Activated CD8-positive, alpha-beta memory T cell treated with anti-CD3 and anti-CD28 coated beads, Interleukin-2, amount 10 ng/mL, durations not matched to agents 7 days and 5 days (primary cell): ENCODE measurements around the gene ATP6V0B. TPM values are rescaled to one million over a fixed set of nuclear protein-coding genes. Genes with fewer than 3 reads are reported as not detected.
A peak's percentile ranks its signal among the peaks of the same experiment; 100 is the strongest.

ENCODE experiments used
- ATAC-seq: fragments of 150-1000 bp; cut with Tn5 transposase; one replicate; pipeline ENCODE4 v1.10.0; 2021; ENCODE audit warnings: moderate library complexity
- CTCF ChIA-PET: fragments of 350-600 bp; sonication (Branson Sonifier 250); formaldehyde crosslinking; loops from one replicate; lab custom pipeline; 2021; ENCODE audit warnings: antibody characterized with exemption; lab: Charles Lee
- DNase-seq: peaks from one replicate; pipeline ENCODE4 v3.0.0-alpha.2; 2020
- H3K27ac Mint-ChIP-seq: one replicate; pipeline ENCODE4 v1.8.0; 2021; ENCODE audit warnings: mild to moderate bottlenecking, mixed read lengths
- H3K27me3 Mint-ChIP-seq: one replicate; pipeline ENCODE4 v1.8.0; 2021; ENCODE audit warnings: mixed read lengths
- H3K36me3 Mint-ChIP-seq: one replicate; pipeline ENCODE4 v1.8.0; 2021; ENCODE audit warnings: mild to moderate bottlenecking, mixed read lengths
- H3K4me1 Mint-ChIP-seq: one replicate; pipeline ENCODE4 v1.8.0; 2021; ENCODE audit warnings: mixed read lengths
- H3K4me3 Mint-ChIP-seq: one replicate; pipeline ENCODE4 v1.8.0; 2021; ENCODE audit warnings: mild to moderate bottlenecking, moderate library complexity, mixed read lengths
- H3K9me3 Mint-ChIP-seq: one replicate; pipeline ENCODE4 v1.8.0; 2022; ENCODE audit warnings: low read depth, mixed read lengths
- total RNA-seq, 2 experiments: library from RNA; stranded (reverse); gene quantifications; one replicate each; pipeline ENCODE4 v1.2.3, GENCODE V29; 2021

Gene ATP6V0B
- total RNA-seq, result 100 to 1,000 TPM; 108 to 139 TPM

DNA sequence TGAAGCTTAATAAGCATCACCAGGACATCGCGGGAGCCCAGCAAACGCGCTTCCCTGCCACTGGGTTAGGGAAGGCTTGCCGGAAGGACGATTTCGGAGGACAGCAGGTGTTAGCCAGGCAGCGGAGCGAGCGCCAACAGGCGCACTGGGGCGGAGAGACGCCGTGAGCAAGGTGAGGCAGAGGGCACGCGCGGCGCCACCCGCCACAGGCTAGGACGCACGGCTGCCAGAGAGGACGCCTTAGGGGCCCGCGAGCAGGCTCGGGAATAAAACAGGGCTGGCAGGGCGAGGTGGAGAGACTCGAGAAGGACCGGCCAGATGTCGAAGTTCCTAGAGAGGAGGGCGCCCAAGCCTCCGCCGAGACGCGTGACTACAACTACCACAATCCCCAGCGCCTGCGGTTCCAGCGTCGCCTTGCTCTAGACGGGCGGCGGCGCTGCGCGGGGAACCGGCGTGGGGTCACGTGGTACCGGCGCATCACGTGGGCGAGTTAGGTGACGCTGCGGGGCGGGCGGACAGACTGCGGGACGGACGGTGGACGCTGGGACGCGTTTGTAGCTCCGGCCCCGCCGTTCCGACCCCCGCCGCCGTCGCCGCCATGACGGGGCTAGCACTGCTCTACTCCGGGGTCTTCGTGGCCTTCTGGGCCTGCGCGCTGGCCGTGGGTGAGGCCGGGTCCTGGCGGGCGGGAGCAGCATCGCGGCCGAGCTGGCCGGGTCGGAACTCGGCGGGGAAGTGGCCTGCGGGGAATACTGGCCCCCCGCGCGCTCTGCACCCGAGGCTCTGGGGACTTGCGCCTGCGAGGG, at the start of gene ATP6V0B:
Gene ATP6V0B, plus strand, starts transcription at position 518 of the 806 bp plus-strand sequence. Its CDS starts 81 bp downstream, at position 599.
- H3K9me3 Mint-ChIP-seq, result no peaks in the 10 kb centered on the region
- CTCF ChIA-PET, result interaction anchor here (1.0 to 2.4 kb wide), 8 partner anchors 14 to 211 kb away, joined by 3 to 10 read pairs (median 4); partner anchors contain the start of gene CCDC24
- peak; percentile 97 for DNase-seq
- H3K36me3 Mint-ChIP-seq, result peaks cover 22% of the 10 kb centered on the region
- peak within 1 kb of the TSS; percentile 83 for H3K4me3 Mint-ChIP-seq
- H3K27me3 Mint-ChIP-seq, result no peaks in the 10 kb centered on the region
- peaks cover 56% of the 10 kb centered on the region for H3K4me1 Mint-ChIP-seq
- peak within 1 kb of the TSS; percentile 90 for H3K27ac Mint-ChIP-seq
- ATAC-seq, result peak; percentile 75

DNA sequence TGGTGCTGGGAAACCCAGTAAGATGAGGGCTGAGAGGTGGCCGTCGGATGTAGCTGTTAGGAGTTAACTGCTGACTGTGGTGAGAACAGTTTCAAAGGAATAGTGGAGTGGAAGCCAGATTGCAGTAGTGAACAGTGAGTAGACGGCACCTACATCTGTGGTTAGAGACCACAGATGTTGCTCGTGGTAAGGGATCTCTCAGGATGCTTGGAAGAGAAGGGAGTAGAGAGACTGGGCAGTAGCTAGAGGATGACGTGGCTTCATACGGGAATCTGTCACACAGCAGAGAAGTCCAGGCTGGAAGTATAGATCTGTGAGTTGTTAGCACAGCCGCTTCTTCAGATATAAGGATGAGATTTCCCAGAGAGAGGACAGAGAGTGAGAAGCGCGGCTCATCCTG, 48.9 kb upstream of the ATP6V0B start:
- no peak for ATAC-seq
- no peak for DNase-seq
- H3K9me3 Mint-ChIP-seq, result no peaks in the 10 kb centered on the region
- H3K36me3 Mint-ChIP-seq, result no peaks in the 10 kb centered on the region
- H3K4me1 Mint-ChIP-seq, result no peaks in the 10 kb centered on the region
- no peak overlapping the region for H3K27ac Mint-ChIP-seq
- H3K27me3 Mint-ChIP-seq, result no peaks in the 10 kb centered on the region
- CTCF ChIA-PET, result interaction anchor here (2.3 kb wide), 1 partner anchor 9 kb away, joined by 13 read pairs; no protein-coding TSS in a partner anchor
- no peak overlapping the region for H3K4me3 Mint-ChIP-seq

DNA sequence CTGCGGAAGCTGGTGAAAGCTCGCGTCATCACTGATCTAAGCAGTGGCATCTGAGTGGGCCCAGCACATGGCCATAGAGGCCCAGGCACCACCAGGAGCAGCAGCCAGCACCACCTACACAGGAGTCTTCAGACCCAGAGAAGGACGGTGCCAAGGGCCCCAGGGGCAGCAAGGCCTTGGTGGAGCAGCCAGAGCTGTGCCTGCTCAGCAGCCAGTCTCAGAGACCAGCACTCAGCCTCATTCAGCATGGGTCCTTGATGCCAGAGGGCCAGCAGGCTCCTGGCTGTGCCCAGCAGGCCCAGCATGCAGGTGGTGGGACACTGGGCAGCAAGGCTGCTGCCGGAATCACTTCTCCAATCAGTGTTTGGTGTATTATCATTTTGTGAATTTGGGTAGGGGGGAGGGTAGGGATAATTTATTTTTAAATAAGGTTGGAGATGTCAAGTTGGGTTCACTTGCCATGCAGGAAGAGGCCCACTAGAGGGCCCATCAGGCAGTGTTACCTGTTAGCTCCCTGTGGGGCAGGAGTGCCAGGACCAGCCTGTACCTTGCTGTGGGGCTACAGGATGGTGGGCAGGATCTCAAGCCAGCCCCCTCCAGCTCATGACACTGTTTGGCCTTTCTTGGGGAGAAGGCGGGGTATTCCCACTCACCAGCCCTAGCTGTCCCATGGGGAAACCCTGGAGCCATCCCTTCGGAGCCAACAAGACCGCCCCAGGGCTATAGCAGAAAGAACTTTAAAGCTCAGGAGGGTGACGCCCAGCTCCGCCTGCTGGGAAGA, 44.4 kb upstream of the ATP6V0B start:
- H3K27me3 Mint-ChIP-seq, result peaks cover 17% of the 10 kb centered on the region
- no peak overlapping the region for H3K27ac Mint-ChIP-seq
- peaks cover 4% of the 10 kb centered on the region for H3K4me1 Mint-ChIP-seq
- H3K4me3 Mint-ChIP-seq, result no peak overlapping the region
- H3K9me3 Mint-ChIP-seq, result no peaks in the 10 kb centered on the region
- CTCF ChIA-PET, result interaction anchor here (0.8 to 2.5 kb wide), 7 partner anchors 9 to 400 kb away, joined by 3 to 7 read pairs (median 5); no protein-coding TSS in a partner anchor
- DNase-seq (no peak), ATAC-seq (no peak)
- H3K36me3 Mint-ChIP-seq, result peaks cover 2% of the 10 kb centered on the region

DNA sequence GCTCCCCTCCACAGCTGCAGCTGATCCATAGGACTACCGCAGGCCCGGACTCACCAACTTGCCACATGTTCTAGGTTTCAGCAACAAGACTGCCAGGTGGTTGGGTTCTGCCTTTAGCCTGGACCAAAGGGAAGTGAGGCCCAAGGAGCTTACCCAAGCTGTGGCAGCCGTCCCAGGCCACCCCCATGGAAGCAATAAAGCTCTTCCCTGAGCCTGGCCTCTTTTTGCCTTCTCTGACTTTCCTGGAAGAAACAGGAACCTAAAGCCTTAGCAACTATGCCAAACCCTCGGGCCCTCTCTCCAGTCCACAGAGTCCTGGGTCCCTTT, 43.8 kb upstream of the ATP6V0B start:
- no peak overlapping the region for H3K27ac Mint-ChIP-seq
- H3K4me3 Mint-ChIP-seq, result no peak overlapping the region
- peaks cover 4% of the 10 kb centered on the region for H3K4me1 Mint-ChIP-seq
- DNase-seq, result no peak
- peaks cover 2% of the 10 kb centered on the region for H3K36me3 Mint-ChIP-seq
- H3K9me3 Mint-ChIP-seq, result no peaks in the 10 kb centered on the region
- CTCF ChIA-PET, result interaction anchor here (1.0 to 2.5 kb wide), 6 partner anchors 8 to 401 kb away, joined by 3 to 7 read pairs (median 5); no protein-coding TSS in a partner anchor
- peaks cover 20% of the 10 kb centered on the region for H3K27me3 Mint-ChIP-seq
- no peak for ATAC-seq

DNA sequence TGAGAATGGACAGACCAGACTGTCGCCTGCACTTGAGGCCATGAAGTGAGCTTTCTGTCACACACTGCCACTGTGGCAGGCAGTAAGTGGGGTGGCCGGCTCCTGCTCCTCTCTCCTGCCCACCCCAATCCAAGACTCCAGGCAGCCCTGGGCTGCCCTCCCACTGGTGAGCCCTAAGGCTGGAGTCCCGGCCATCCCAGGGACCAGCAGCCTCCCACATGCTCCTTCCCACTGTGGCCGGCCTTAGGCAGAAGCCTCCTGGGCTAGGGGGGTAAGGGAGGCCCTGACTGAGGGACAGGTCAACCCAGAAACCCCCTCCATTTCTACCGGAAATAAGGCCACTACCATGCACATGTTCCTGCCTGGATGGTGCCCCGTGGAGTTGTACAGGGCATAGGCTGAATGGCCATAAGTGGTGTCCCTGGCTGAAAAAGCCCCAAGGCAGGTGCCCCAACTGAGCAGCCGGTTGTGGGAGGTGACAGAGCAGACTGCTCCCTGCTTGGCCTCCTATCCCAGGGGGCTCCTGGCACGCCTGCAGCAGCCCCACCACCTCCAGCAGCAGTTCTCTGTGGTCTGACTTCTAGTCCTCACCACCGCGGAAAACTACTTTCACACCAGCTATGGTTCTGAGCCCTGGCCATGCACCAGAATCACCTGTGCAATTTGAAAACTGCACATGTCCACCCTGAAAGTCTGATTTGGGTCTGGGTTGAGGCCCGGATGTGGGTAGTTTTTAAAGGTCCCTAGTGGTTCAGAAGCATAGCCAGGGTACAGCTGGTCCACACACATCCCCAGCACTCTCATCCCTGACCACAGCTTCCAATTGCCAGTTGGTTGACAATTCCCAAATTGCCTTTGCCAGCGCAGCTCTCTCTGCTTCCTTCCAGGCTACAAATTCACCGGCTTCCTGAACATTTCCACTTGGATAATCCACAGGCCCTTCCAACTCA, 42.8 kb upstream of the ATP6V0B start:
- no peak for DNase-seq
- Mint-ChIP-seq H3K27ac (no peak overlapping the region), H3K36me3 (peaks cover 2% of the 10 kb centered on the region), H3K9me3 (no peaks in the 10 kb centered on the region), H3K4me3 (no peak overlapping the region), H3K4me1 (peaks cover 4% of the 10 kb centered on the region), H3K27me3 (peaks cover 24% of the 10 kb centered on the region)
- CTCF ChIA-PET, result interaction anchor here (0.9 to 7.2 kb wide), 6 partner anchors 12 to 408 kb away, joined by 3 to 202 read pairs (median 7); partner anchors contain the start of gene IPO13
- no peak for ATAC-seq

DNA sequence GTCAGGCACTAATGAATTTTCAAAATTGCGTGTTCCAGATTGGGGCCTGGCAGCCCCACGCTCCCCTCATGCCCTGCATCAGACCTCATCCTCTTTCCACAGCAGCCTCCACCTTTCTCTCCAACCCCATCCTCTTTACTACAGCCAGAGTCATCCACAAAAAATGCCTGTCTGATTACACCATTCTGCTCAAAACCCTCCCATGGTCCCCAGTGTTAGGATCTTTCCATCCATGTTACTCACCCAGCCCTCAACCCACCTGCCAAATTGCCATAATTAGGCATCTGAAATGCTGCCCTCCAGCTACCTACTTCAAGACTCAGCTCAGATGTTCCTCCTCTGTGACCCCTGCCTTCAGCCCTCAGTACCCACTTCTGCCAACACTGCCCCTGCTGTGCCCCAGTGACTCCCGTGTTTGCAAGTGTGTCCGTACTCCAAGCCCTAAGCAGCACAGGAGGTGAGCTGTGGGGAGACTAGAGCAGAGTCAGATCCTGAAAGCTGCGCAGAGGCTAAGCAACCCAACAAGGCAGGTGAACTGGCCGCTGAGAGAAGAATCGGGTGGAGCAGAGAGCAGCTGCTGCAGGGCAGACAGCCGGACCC, 41.9 kb upstream of the ATP6V0B start:
- peaks cover 4% of the 10 kb centered on the region for H3K4me1 Mint-ChIP-seq
- no peak for DNase-seq
- no peak for ATAC-seq
- no peaks in the 10 kb centered on the region for H3K9me3 Mint-ChIP-seq
- H3K27ac Mint-ChIP-seq, result no peak overlapping the region
- H3K4me3 Mint-ChIP-seq, result no peak overlapping the region
- CTCF ChIA-PET, result interaction anchor here (0.9 to 7.2 kb wide), 5 partner anchors 13 to 408 kb away, joined by 3 to 202 read pairs (median 11); partner anchors contain the start of gene IPO13
- H3K27me3 Mint-ChIP-seq, result peaks cover 24% of the 10 kb centered on the region
- H3K36me3 Mint-ChIP-seq, result peaks cover 2% of the 10 kb centered on the region

DNA sequence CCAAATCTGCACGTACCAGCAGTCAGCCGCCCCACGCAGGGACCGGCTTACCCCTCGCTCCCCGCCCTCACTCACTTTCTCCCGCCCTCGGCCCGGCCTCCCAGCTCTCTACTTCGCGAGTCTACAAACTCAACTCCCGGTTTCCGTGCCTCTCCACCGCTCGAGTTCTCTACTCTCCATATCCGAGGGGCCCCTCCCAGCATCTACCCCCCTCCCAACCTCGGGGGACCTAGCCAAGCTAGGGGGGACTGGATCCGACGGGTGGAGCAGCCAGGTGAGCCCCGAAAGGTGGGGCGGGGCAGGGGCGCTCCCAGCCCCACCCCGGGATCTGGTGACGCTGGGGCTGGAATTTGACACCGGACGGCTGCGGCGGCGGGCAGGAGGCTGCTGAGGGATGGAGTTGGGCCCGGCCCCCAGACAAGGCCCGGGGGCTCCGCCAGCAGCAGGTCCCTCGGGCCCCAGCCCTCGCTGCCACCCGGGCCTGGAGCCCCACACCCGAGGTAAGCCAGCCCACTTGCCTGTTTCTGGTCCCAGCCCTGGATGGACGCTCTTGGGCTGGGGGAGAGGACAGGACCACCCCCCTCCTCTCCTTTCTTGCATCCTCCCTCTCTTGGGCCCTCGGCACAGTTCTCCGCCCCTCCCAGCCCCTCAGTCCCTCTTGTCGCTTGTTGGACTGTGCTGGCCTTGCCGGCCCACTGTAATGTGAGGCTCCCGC, 41.2 kb upstream of the ATP6V0B start, which contains the start of gene ARTN:
Gene ARTN, plus strand, starts transcription at position 416 of the 715 bp plus-strand sequence. CDS start 1,856 bp downstream, outside the sequence.
- CTCF ChIA-PET, result interaction anchor here (0.8 to 7.2 kb wide), 35 partner anchors 8 to 707 kb away, joined by 3 to 202 read pairs (median 6); partner anchors contain the start of genes ATP6V0B, IPO13 and PTPRF
- Mint-ChIP-seq H3K4me3 (no peak within 1 kb of the TSS), H3K9me3 (no peaks in the 10 kb centered on the region), H3K27me3 (peaks cover 24% of the 10 kb centered on the region), H3K27ac (peak within 1 kb of the TSS; percentile 20), H3K36me3 (peaks cover 2% of the 10 kb centered on the region), H3K4me1 (peaks cover 4% of the 10 kb centered on the region)
- ATAC-seq (no peak), DNase-seq (no peak)

DNA sequence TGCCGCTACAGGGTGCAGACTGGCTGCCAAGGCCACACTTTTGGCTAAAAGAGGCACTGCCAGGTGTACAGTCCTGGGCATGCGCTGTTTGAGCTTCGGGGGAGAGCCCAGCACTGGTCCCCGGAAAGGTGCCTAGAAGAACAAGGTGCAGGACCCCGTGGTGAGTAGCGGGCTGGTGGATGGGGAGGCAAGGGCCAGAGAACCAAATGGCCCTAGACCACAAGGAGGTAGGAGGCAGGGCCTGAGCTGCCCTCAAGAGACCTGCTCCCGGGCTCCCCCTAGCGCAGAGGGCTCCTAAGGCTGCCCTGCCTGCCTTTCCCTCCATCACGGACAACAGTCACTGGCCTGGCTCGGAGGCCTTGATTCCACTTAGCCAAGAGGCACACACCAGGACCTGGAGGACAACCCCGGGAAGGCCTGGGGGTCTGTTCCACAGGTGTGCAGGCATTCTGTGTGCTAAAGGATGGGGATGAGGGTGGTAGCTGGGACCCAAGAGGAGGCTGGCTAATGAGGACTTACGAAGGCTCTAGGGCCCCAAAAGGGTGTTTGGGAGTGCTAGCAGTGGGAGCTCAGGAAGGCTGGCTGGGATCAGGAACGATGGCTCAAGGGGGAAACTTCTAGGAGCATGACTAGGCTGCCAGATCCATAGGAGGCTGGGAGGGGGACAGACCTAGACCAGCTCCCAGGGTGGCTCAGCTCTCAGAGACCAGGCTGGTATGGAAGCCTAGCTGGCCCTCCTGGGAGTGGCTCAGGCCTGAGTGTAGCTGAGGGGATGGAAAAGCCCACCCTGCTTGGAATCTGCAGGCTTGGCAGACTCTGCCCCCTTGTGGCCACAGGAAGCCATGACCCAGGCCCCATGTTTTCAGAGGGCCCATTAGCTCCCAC, 40.4 kb upstream of the ATP6V0B start:
- peaks cover 2% of the 10 kb centered on the region for H3K36me3 Mint-ChIP-seq
- H3K9me3 Mint-ChIP-seq, result no peaks in the 10 kb centered on the region
- CTCF ChIA-PET, result interaction anchor here (0.6 to 7.2 kb wide), 81 partner anchors 9 to 736 kb away, joined by 3 to 202 read pairs (median 4); partner anchors contain the start of genes ATP6V0B, IPO13, KDM4A and PTPRF
- peak; percentile 62 for ATAC-seq
- no peak overlapping the region for H3K4me3 Mint-ChIP-seq
- peak overlapping the region; percentile 20 for H3K27ac Mint-ChIP-seq
- H3K27me3 Mint-ChIP-seq, result peaks cover 24% of the 10 kb centered on the region
- peak; percentile 72 for DNase-seq
- peaks cover 4% of the 10 kb centered on the region for H3K4me1 Mint-ChIP-seq

DNA sequence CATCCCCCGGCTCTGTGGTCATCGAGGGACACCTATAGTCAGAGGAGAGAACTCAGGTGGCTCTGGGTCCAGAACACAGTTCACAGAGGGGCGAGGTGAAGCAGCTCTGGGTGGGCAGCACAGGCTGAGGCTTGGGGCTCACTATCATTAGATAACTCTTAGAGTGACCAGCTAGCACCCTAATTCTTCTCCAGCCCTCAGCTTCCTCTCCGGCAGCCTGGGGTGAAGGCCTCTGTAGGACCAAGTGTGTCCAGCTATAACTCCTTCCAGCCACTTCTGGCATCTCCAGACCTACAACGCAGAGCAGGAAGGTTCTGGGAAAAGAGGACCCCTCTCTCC, 39.8 kb upstream of the ATP6V0B start:
- peaks cover 4% of the 10 kb centered on the region for H3K4me1 Mint-ChIP-seq
- H3K36me3 Mint-ChIP-seq, result peaks cover 2% of the 10 kb centered on the region
- H3K27me3 Mint-ChIP-seq, result peaks cover 24% of the 10 kb centered on the region
- CTCF ChIA-PET, result interaction anchor here (0.6 to 7.2 kb wide), 76 partner anchors 9 to 737 kb away, joined by 3 to 202 read pairs (median 4); partner anchors contain the start of genes ATP6V0B, IPO13, KDM4A and PTPRF
- ATAC-seq, result no peak
- no peak for DNase-seq
- no peak overlapping the region for H3K4me3 Mint-ChIP-seq
- no peaks in the 10 kb centered on the region for H3K9me3 Mint-ChIP-seq
- no peak overlapping the region for H3K27ac Mint-ChIP-seq

DNA sequence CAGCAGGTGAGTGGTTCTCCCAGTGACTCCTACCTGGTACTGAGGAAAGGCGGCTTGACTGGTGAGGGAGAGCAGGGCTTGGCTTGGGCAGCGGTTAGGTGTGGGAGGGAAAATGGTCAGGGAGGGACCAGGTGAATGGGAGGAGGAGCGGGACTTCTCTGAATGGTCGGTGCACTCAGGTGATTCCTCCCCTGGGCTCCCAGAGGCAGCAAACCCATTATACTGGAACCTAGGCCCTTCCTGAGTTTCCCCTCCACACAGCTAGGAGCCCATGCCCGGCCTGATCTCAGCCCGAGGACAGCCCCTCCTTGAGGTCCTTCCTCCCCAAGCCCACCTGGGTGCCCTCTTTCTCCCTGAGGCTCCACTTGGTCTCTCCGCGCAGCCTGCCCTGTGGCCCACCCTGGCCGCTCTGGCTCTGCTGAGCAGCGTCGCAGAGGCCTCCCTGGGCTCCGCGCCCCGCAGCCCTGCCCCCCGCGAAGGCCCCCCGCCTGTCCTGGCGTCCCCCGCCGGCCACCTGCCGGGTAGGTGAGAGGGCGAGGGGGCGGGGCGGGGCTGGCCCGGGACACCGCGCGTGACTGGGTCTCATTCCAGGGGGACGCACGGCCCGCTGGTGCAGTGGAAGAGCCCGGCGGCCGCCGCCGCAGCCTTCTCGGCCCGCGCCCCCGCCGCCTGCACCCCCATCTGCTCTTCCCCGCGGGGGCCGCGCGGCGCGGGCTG, 38.9 kb upstream of the ATP6V0B start:
- peaks cover 4% of the 10 kb centered on the region for H3K4me1 Mint-ChIP-seq
- DNase-seq (no peak), ATAC-seq (no peak)
- H3K36me3 Mint-ChIP-seq, result peaks cover 3% of the 10 kb centered on the region
- peaks cover 24% of the 10 kb centered on the region for H3K27me3 Mint-ChIP-seq
- CTCF ChIA-PET, result interaction anchor here (0.6 to 7.2 kb wide), 35 partner anchors 11 to 410 kb away, joined by 3 to 202 read pairs (median 7); partner anchors contain the start of genes ATP6V0B, DPH2, IPO13 and PTPRF
- no peak overlapping the region for H3K27ac Mint-ChIP-seq
- no peaks in the 10 kb centered on the region for H3K9me3 Mint-ChIP-seq
- no peak overlapping the region for H3K4me3 Mint-ChIP-seq
